ENCODE data around the gene MYCN.

MYCN gene

DNA sequence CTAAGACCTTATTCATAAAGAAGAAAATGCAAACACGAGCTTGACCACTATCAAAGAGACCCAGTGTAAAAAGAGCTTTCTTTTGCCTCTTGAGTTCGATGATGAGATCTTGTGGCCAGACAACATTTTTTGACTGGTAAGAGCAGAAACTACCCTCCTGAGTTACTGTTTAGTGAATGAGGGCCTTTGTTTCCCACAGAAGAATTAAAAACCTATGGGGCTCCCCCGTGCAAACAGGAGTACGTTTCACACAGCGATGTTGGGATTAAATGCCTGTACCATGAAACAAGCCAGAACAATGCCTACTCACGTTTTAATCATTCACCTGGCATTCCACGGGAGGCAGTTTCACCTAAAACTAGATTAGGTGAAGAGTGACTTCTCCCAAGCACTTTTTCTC is 36.0 kb downstream of the MYCN start:
- DNase-seq (ENCODE audit: low spot score) = no peak

DNA sequence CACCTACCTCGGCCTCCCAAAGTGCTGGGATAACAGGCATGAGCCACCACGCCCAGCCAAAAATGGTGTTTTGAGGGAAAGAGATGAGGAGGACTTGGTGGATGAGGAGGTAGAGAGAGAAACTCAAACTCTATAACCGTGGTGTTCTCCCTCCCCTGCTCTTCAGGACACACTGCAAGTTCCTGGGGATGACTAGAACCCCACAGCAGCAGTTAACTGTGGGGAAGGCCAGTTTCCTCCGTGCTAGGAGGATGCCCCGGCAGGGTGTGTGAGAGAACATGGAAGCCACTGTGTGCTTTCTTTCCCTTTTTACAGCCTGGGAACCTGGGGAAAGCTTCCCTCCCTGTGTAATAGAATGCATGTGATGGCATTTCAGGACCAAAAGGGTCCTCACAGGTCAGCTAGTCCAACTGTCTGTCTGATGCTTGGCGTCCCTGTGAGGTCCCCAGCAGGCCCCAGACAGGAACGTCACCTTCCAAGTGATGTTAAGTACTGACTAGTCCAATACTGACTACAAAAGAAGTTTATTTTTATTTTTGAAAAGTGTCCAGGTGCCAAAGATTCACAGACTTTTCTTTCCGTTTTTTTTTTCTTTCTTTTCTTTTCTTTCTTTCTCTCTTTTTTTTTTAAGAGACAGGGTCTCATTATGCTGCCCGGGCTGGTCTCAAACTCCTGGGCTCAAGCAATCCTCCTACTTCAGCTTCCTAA is 38.9 kb downstream of the MYCN start:
- DNase-seq (ENCODE audit: low spot score) = no peak

DNA sequence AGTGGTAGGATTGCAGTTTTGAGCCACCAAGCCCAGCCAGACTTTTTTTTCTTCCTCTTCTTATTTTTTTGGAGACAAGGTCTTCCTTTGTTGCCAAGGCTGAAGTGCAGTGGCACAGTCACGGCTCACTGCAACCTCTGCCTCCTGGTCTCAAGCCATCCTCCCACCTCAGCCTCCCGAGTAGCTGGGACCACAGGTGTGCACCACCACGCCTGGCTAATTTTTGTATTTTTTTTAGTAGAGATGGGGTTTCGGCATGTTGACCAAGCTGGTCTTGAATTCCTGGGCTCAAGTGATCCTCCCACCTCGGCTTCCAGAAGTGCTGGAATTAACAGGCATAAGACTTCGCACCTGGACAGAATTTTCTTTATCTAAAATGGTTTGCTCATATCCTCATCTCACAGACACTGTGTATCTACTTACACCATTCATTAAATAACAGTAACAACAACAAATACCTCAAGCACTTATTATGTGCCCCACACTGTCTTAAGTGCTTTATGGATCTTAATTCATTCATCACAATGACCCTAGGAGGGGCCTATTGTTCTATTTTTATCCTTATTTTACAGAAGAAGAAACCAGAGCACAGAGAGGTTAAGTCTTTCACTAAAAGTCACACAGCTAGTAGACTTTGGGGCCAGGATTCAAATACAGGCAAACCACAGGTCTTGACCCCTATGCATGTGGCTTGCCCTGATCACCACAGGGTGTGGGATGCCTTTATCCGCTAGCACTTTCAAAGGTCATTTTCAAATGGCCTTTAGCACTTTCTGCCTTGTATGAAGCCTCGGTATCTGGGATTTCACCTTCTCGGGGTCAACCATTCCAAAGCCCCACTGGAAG is 39.6 kb downstream of the MYCN start:
- no peak for DNase-seq (ENCODE audit: low spot score)

DNA sequence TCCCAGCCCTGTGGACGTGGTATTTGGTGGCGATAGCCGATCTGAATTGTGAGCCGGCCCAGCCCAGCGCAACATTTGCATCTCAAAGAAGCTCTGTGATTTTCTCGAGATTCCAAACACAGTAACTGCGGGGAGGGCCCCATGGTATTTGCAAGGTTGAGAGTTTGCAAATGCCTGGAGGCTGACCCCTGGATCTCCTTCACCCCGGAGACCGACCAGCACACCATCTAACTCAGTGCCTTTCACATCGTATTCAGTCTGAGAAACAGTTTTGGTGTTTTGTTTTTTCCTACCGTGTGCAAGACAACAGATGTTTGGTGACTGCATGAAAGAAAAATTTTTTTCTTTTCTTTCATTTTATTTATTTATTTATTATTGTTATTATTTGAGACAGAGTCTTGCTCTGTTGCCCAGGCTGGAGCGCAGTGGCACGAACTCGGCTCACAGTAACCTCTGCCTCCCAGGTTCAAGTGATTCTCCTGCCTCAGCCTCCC is 40.3 kb downstream of the MYCN start:
- DNase-seq (ENCODE audit: low spot score) = no peak

DNA sequence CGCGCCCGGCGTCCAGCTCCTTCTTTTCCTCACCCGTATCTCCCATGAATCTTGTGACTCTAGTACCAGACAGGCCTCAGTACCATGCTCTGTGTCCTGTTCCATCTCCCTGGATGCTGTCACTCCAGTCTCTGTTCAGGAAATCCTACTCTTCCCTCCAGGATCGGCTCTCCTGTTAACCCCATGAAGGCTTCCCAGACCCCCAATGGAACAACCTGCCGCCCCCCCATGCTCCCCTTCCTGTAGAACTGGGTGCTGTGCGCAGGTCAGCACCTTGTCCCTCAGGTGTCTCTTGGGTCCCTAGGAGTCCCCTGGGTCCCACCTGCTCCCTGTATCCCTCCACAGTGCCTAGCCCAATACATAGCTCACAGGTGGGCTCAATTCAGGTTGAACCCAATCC is 41.3 kb downstream of the MYCN start:
- DNase-seq (ENCODE audit: low spot score) = no peak

DNA sequence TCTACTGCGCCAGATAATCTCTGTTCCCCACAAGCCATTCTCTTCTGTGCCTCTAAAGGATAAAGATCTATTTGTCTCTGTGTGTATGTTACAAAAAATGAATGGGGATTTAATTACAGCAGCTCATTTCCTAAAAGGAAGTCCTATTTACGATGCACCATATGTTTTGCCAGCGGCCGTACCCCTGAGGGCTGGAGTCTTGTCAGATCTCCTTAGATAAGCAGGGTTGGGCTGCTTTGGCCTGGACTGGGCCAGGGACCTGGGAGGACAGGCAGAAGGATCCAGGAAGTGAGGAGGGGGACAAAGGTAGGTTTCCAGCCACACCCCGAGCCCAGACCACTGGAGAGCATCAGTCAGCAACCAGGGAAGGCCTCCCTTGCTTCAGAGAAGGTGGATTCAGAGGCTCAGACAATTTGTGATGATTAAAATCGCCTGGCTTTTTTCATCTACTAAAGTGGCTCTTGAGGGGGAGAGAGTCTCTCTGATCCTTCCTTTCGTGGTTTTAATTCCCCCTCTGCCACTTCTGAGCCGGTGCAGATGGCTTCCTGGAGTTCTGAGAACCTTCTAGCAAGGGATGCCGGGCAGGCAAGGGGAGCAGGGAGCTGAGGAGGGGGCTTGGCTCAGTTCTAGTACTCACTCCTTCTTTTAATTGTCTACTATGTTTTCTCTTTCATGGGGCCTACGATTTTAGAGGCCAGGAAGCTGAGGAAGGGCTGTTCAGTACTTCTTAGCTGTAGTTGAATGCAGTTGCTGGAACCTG is 42.1 kb downstream of the MYCN start:
- no peak for DNase-seq (ENCODE audit: low spot score)

DNA sequence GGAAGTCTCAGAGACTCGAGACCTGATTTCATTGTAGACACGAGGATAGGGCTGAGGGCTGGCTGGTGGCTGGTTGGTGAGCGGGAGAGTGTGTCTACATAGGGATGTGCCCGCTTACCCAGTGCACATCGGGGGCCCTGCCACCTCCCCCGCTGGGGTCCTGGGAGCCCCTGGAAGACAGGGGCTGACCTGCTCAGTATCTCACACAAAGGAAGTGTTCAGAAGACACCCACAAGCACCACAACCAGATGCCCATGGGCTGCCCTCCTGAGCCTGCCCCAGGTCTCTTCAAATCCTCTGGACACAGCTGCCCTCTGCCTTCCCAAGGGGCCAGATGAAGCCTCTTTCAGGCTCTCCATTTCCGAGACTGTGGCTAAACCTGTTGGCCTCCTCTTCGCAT is 43.1 kb downstream of the MYCN start:
- DNase-seq (ENCODE audit: low spot score) = no peak

DNA sequence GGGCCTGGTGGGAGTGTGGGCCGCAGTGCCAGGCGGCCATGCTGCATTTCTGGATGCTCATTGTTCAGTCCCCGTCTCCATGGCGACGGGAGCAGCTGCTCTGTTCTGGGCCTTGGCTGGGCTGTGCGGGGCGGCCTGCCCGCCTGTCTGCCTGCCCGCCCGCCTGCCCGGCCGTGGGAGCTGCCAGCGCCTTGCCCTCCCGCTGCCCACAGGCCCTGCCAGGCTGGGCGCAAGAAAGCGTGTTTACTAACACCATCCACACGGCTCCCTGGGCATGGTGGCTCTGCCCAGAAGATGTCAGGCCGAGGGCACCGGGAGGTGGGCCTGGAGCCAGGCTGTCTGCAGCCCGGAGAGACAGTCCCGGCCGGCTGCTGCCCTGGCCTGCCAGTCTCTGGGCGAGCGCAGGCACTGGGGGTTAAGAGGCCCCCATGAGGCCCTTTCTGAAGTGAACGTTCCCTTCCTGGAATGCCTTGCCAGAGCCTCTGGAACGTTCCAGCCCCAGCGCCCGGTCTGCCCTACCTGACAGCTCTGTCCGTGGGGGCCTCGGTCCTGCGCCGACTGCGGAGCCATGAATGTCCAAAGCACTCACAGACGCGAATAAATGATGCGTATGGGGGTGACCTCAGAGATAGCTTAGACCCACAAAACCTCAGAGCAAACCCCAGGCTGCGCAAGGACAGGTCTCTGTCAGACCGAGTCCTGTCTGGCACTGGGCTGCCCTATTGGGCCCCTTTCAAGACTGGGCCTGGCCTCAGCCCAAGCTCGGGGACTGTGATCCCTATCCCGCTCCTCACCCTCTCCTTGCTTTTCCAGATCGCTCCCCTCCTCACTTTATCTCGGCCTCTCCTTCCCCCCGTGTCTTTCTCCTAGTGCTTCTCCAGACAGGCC is 44.3 kb downstream of the MYCN start:
- no peak for DNase-seq (ENCODE audit: low spot score)

DNA sequence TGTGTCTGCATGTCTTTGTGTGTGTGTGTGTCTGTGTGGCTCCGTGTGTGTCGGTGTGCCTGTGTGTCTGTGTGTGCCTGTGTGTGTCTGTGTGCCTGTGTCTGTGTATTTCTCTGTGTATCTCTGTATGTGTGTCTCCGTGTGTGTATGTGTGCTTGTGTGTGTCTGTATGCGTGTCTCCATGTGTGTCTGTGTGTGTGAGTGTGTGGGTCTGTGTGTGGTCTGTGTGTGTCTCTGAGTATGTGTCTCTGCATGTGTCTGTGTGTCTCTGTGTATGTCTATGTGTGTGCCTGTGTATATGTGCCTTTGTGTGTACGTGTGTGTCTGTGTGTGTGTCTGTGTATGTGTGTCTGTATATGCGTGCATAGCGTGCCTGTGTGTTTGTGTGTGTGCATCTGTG is 45.2 kb downstream of the MYCN start:
- no peak for DNase-seq (ENCODE audit: low spot score)

DNA sequence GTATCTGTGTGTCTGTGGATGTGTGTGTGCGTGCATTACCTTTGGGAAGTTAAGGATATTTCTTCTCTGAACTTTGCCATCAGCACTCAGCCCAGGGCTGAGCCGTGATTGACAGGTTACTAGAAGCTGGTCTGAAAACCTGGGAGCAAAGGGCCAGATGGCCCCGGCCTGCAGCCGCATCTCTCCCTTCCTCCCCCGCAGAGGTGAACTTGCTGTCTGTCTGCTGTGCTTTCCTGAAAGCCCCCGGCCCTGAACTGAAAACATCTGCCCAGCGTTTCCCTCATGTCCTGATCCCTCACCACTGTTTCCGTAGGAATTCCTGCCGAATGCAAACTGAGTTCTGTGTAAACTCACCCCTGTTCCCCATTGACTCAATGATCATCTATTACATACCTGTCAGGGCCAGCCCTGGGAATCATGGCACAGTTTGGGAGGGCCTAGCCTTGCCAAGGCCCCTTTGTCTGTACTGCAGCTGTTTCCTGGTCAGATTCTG is 45.8 kb downstream of the MYCN start:
- DNase-seq (ENCODE audit: low spot score) = no peak

DNA sequence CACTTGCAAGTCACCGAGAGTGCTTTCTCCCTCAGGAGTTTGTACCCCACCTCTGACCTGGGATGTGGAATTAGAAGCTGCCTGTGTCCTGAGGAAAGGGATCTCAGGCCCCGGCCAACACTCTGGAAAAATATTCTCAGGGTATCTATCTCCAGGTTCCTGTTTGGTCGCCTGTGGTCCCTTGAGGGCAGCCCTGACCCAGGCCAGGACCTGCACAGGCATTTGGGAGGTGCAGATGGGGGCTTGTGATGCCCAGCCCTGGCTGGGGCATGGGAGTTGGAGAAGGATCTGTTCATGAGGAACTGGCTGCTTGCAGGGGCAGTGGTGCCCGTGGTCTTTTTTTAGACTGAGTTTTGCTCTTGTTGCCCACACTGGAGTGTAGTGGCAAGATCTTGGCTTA is 46.3 kb downstream of the MYCN start:
- DNase-seq (ENCODE audit: low spot score) = no peak

DNA sequence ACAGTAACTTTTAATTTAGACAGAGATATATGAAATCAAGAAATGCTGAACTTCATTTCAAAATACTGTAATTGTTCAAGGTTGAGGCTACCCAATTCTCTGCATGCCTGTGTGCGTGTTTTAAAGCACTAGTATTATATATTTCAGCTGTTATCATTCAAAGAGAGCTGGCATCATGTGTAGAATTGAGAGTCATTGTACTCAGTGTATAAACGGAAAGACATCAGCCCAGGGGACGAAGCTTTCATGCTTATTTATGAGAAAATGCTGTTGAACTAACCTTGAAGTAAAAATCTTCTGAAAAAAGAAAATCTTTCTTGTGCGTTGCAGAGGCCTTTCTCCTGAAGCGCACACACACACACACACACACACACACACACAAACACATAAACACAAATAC is 48.4 kb downstream of the MYCN start:
- no peak for DNase-seq (ENCODE audit: low spot score)

DNA sequence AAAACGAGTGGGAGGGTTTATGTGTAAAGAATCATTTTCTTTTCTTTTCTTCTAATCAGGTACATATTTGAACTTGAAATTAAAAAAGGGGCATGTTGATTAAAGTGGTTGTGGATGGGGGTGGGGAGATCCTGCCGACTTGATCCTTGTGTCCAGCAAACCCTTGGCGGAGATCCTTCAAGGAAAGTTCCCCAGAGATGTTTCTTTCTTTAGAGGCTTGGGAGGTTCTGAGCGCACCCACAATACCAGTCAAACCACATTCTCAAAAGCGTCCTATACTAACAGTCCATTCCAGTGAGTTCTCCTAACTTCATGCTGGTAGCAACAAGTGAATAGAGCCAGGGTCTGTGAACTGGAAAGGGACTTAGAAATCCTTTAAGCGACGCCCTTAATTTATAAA is 49.2 kb downstream of the MYCN start:
- no peak for DNase-seq (ENCODE audit: low spot score)

DNA sequence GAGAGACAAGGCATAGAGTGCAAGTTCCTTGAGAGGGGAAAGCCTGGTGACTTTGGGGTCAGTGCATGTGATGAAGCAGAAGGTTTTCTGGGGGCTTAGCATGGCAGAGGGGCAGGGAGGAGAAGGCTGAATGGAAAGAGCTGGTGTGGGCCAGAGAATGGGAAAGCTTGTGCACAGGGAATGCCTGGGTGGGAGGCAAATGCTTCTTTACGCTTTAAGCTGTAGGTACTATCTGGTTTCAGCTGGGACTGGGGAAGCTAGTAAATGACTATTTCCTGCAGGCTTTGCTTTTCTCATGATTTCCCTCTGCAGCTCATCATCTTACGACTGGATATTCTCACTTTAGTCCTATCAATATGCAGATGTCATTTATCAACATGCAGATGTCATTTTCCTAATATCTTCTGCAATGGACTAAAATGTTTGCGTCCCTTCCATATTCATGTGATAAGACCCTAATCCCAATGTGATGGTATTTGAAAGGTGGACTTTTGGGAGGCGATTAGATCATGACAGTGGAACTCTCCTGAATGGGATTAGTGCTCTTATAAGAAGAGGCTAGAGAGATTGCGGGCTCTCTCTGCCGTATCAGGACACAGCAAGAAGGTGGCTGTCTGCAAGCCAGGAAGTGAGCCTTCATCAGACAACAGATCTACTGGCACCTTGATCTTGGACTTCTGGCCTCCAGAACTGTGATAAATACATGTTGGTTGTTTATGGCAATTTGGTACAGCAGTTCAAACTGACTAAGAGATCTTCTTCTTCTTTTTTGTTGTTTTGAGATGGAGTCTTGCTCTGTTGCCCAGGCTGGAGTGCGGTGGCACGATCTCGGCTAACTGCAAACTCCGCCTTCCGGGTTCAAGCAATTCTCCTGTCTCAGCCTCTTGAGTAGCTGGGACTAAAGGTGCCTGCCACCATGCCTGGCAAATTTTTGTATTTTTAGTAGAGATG is 50.1 kb downstream of the MYCN start:
- DNase-seq (ENCODE audit: low spot score) = no peak

DNA sequence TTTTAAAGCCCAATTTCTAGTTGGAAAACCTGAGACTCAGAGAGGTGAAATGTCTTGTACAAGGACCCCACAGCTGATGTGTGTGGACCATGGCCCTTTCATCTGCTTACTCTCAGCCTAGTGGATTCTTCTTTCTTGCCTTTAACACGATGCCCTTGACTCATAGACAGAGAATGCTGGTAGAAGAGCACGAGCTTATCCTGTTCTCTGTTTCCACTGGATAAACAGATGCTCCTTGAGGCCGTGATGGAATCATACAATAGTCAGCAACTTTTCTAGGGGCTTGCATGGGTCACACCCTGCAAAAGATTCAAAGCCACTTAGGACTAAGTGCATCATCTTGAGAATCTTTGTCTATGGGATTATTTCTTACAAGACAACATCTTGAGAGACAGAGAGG is 50.9 kb downstream of the MYCN start:
- no peak for DNase-seq (ENCODE audit: low spot score)

DNA sequence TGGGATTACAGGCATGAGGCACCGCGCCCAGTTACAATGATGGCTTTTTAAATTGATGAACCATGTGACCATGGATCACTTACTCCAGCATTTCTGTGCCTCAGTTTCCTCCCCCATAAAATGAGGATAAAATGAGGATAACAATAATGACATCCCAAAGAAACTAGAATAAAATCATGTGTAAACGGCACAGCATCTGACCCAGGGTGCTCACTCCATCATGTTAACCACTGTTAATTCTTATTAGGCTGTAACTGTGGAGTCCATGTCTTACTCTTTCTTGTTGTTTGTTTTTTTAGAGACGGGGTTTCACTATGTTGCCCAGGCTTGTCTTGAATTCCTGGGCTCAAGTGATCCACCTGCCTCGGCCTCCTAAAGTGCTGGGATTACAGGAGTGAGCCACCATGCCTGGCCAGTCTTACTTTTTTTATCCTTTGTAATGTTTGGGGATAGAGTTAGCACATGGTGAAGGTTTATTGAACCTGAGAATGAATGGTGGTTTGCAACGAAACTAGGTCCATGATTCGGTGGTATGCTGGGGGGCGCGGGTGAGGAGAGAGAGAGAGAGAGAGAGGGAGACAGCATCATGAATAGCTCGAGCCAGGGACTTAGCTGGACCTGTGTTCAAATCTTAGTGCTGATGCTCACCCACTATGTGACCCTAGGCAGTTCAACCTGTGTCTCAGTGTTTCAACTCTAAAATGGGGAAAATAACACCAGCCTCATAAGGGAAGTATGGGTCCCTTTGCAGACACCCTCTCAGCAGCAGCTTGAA is 52.3 kb downstream of the MYCN start:
- no peak for DNase-seq (ENCODE audit: low spot score)

DNA sequence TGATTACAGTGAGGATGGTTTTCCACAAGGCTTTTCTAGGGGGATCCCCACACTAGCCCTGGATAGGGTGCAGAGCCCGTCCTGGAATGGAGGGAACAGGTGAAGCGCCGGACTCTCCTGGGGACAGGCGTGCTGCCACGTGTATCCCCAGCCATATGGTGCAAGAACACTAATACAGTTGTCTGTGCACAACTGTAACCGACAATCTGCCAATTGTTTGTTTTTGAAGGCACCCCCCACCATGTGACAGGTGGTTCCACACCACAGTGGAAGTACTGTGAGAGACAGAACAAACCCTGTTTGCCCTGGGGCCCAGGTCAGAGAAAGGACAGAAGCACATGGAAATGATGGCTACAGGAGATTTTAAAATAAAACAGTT is 52.9 kb downstream of the MYCN start:
- no peak for DNase-seq (ENCODE audit: low spot score)

DNA sequence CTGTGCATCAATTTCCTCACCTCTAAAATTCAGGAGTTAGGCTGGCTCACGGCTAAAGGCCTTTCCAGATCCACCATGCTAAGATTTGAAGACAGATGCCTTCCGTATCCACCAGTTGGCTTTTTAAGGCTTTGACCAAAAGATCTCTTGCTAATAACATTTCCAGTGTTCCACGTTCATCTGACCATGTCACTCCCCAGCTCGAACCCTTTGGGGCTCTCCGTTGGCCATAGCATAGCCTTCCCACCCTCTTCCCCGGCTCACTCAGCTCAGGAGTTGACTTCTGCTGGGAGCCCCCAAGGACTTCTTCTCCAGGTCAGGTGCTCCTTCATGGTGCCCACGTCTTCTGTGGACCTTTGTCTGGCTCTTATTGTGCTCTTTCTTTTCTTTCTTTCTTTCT is 53.3 kb downstream of the MYCN start:
- no peak for DNase-seq (ENCODE audit: low spot score)

DNA sequence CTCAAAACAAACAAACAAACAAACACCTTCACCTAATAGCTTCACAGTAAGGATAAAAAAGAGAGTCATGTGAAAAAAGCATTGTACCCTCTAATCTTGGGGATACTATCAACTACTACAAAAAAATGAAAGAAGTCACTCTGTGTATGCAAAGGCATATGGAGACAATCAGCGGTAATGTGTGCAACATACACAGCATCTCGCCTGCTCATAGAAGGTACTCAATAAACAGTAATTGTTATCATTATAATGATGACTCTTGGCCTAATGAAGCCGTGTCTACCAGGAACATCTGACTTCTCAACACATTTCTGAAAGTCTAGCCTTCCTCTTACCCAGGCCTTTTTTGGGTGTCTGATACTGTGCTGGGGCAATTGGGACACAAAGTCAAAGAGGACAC is 55.3 kb downstream of the MYCN start:
- DNase-seq (ENCODE audit: low spot score) = no peak
